Skin epidermis (tissue), 12 donors: ENCODE data around the gene VIPAS39.
A peak's percentile ranks its signal among the peaks of the same experiment; 100 is the strongest.

Experiments used
- H3K27ac ChIP-seq, 21 experiments: fragments of 200-600 bp; sonication (generic) in 11 of 21; one replicate each; pipeline ENCODE4 v1.5.0; 2020; ENCODE audit warnings: mild to moderate bottlenecking in 3 of 21, inconsistent platforms in 2 of 21, moderate library complexity in 2 of 21
- H3K4me3 ChIP-seq, 7 experiments: fragments of 200-600 bp; sonication (generic) in 2 of 7; one replicate each; pipeline ENCODE4 v1.5.0; 2020; ENCODE audit warnings: inconsistent platforms in 2 of 7, mild to moderate bottlenecking in 2 of 7, moderate library complexity in 1 of 7

The VIPAS39 gene

GRCh38 chr14:77457522-77458248 lies at the start of gene VIPAS39, which contains the start of gene AHSA1:
Gene VIPAS39, minus strand, starts transcription at chr14:77457601. Its CDS starts 3,499 bp downstream, at chr14:77454102.
Gene AHSA1, plus strand, starts transcription at chr14:77458093. Its CDS starts 97 bp downstream, at chr14:77458190.
- peak within 1 kb of the TSS; percentile 84 to 99 (median 94) for H3K4me3 ChIP-seq
- peak within 1 kb of the TSS; percentile 65 to 98 (median 92) for H3K27ac ChIP-seq

- Histone ChIP-seq H3K27ac (no peak overlapping the region), H3K4me3 (no peak overlapping the region)
Observed at GRCh38 chr14:77505031-77505430, 47.6 kb upstream of the VIPAS39 start.

- no peak overlapping the region for H3K4me3 ChIP-seq
- H3K27ac ChIP-seq = no peak overlapping the region
Observed at GRCh38 chr14:77503138-77503537, 45.7 kb upstream of the VIPAS39 start.

- Histone ChIP-seq H3K4me3 (no peak overlapping the region), H3K27ac (no peak overlapping the region)
Observed at GRCh38 chr14:77502109-77502782, 44.8 kb upstream of the VIPAS39 start.

- H3K4me3 ChIP-seq = peak overlapping the region; percentile 23 to 57 (median 39)
Observed at GRCh38 chr14:77498984-77499527, 41.7 kb upstream of the VIPAS39 start.

GRCh38 chr14:77498120-77498979 lies 40.9 kb upstream of the VIPAS39 start, which contains the start of gene ISM2:
Gene ISM2, minus strand, starts transcription at chr14:77498816. Its CDS starts 23 bp downstream, at chr14:77498793.
- peak within 1 kb of the TSS; percentile 23 to 57 (median 39) for H3K4me3 ChIP-seq
- peak within 1 kb of the TSS in 1 of 21 experiments; percentile 36 for H3K27ac ChIP-seq

More at GRCh38 chr14:77498984-77499527, 41.7 kb upstream of the VIPAS39 start:
- no peak overlapping the region for H3K27ac ChIP-seq

- no peak overlapping the region for H3K4me3 ChIP-seq
- H3K27ac ChIP-seq = no peak overlapping the region
Observed at GRCh38 chr14:77495334-77495733, 37.9 kb upstream of the VIPAS39 start.

- Histone ChIP-seq H3K4me3 (no peak overlapping the region), H3K27ac (no peak overlapping the region)
Observed at GRCh38 chr14:77491056-77491455, 33.7 kb upstream of the VIPAS39 start.

- H3K27ac ChIP-seq = no peak overlapping the region
- H3K4me3 ChIP-seq = no peak overlapping the region
Observed at GRCh38 chr14:77490347-77490986, 33.1 kb upstream of the VIPAS39 start.

GRCh38 chr14:77489041-77489440 lies 31.6 kb upstream of the VIPAS39 start:
- H3K27ac ChIP-seq = no peak overlapping the region

GRCh38 chr14:77488558-77488957 lies 31.2 kb upstream of the VIPAS39 start:
- Histone ChIP-seq H3K4me3 (no peak overlapping the region), H3K27ac (no peak overlapping the region)

More at GRCh38 chr14:77489041-77489440, 31.6 kb upstream of the VIPAS39 start:
- no peak overlapping the region for H3K4me3 ChIP-seq

- H3K4me3 ChIP-seq = no peak overlapping the region
- H3K27ac ChIP-seq = no peak overlapping the region
Observed at GRCh38 chr14:77485901-77486678, 28.7 kb upstream of the VIPAS39 start.

- Histone ChIP-seq H3K27ac (no peak overlapping the region), H3K4me3 (no peak overlapping the region)
Observed at GRCh38 chr14:77485256-77485655, 27.9 kb upstream of the VIPAS39 start.

GRCh38 chr14:77482422-77482821 lies 25.0 kb upstream of the VIPAS39 start:
- H3K4me3 ChIP-seq = no peak overlapping the region
- H3K27ac ChIP-seq = no peak overlapping the region

GRCh38 chr14:77478796-77479195 lies 21.4 kb upstream of the VIPAS39 start:
- Histone ChIP-seq H3K4me3 (no peak overlapping the region), H3K27ac (no peak overlapping the region)

- Histone ChIP-seq H3K4me3 (no peak overlapping the region), H3K27ac (no peak overlapping the region)
Observed at GRCh38 chr14:77478029-77478428, 20.6 kb upstream of the VIPAS39 start.

GRCh38 chr14:77475432-77476115 lies 18.2 kb upstream of the VIPAS39 start:
- Histone ChIP-seq H3K27ac (no peak overlapping the region), H3K4me3 (no peak overlapping the region)
